Neural cell (in vitro differentiated cells): ENCODE results near the gene MUC6. TPM values are rescaled to one million over a fixed set of nuclear protein-coding genes. Genes with fewer than 3 reads are reported as not detected.

Source experiments
- H2AFZ ChIP-seq: fragments of 200-600, 300-800 bp; sonication (generic), shearing (Covaris generic); 2 replicates; pipeline ENCODE4 v1.6.0; 2014; ENCODE audit warnings: low read depth, mild to moderate bottlenecking, antibody characterized with exemption, low read length, moderate library complexity
- H3F3A ChIP-seq: fragments of 200-600 bp; shearing (Covaris generic); 2 replicates; pipeline ENCODE4 v1.6.1; 2016; ENCODE audit warnings: mild to moderate bottlenecking, moderate library complexity, mixed read lengths, antibody characterized with exemption, low read length; ENCODE audit not compliant: insufficient read depth, poor library complexity, severe bottlenecking
- H3K27ac ChIP-seq: fragments of 200-600, 300-800 bp; sonication (generic), shearing (Covaris generic); 2 replicates; pipeline ENCODE4 v1.5.1; 2014; ENCODE audit warnings: mild to moderate bottlenecking, low read length, moderate library complexity
- H3K27me3 ChIP-seq: fragments of 300-800, 200-600 bp; sonication (generic), shearing (Covaris generic); 2 replicates; pipeline ENCODE4 v1.6.0; 2014; ENCODE audit warnings: mild to moderate bottlenecking, low read depth, low read length, moderate library complexity; ENCODE audit not compliant: insufficient read depth
- H3K36me3 ChIP-seq: fragments of 300-800, 200-600 bp; sonication (generic), shearing (Covaris generic); 2 replicates; pipeline ENCODE4 v1.5.1; 2014; ENCODE audit warnings: mild to moderate bottlenecking, antibody characterized with exemption, low read length, moderate library complexity; ENCODE audit not compliant: insufficient read depth
- H3K4me2 ChIP-seq: fragments of 300-800, 200-600 bp; sonication (generic), shearing (Covaris generic); 2 replicates; pipeline ENCODE4 v1.6.0; 2014; ENCODE audit warnings: mild to moderate bottlenecking, low read length
- H3K4me3 ChIP-seq: fragments of 300-800, 200-600 bp; sonication (generic), shearing (Covaris generic); 2 replicates; pipeline ENCODE4 v1.5.1; 2014; ENCODE audit warnings: mild to moderate bottlenecking, low read length, moderate library complexity
- H3K79me2 ChIP-seq: fragments of 200-600 bp; shearing (Covaris generic); replicated peaks from 2 replicates; pipeline ENCODE4 v1.6.0; 2014; ENCODE audit warnings: mild to moderate bottlenecking, low read length, moderate library complexity; ENCODE audit not compliant: insufficient read depth
- H3K9ac ChIP-seq: fragments of 300-800, 200-600 bp; sonication (generic), shearing (Covaris generic); 2 replicates; pipeline ENCODE4 v1.6.1; 2016; ENCODE audit warnings: mild to moderate bottlenecking, low read length, mixed read lengths
- H3K9me2 ChIP-seq: fragments of 200-600 bp; shearing (Covaris generic); 2 replicates; pipeline ENCODE4 v1.6.1; 2016; ENCODE audit warnings: mild to moderate bottlenecking, low read length, mixed read lengths; ENCODE audit not compliant: insufficient read depth
- H3K9me3 ChIP-seq: fragments of 200-600, 300-800 bp; sonication (generic), shearing (Covaris generic); 2 replicates; pipeline ENCODE4 v1.6.1; 2016; ENCODE audit warnings: mild to moderate bottlenecking, mixed run types, low read length, moderate library complexity, mixed read lengths
- H4K20me1 ChIP-seq: fragments of 200-600 bp; shearing (Covaris generic); 2 replicates; pipeline ENCODE4 v1.6.1; 2016; ENCODE audit warnings: mild to moderate bottlenecking, mixed run types; ENCODE audit not compliant: insufficient read depth
- CTCF ChIP-seq: fragments of 450-650 bp; IDR thresholded peaks from 2 replicates; pipeline ENCODE4 v1.5.1; 2014; ENCODE audit warnings: antibody characterized with exemption, mild to moderate bottlenecking, moderate library complexity; ENCODE audit not compliant: poor library complexity, severe bottlenecking
- EP300 ChIP-seq: fragments of 450-650 bp; conservative IDR thresholded peaks from 2 replicates; pipeline ENCODE4 v1.6.1; 2014; ENCODE audit warnings: antibody characterized with exemption, mild to moderate bottlenecking, moderate library complexity; ENCODE audit not compliant: poor library complexity, severe bottlenecking
- EZH2 ChIP-seq: fragments of 200-600, 300-800 bp; shearing (Covaris generic), sonication (generic); IDR thresholded peaks from 2 replicates; pipeline ENCODE4 v1.6.1; 2014; ENCODE audit warnings: antibody characterized with exemption, low read length, borderline replicate concordance, mild to moderate bottlenecking; ENCODE audit not compliant: insufficient read depth, poor library complexity, severe bottlenecking
- MXI1 ChIP-seq: fragments of 450-650 bp; conservative IDR thresholded peaks from 2 replicates; pipeline ENCODE4 v1.6.1; 2014; ENCODE audit warnings: antibody characterized with exemption, mild to moderate bottlenecking; ENCODE audit not compliant: poor library complexity, severe bottlenecking
- POLR2AphosphoS5 ChIP-seq: IDR thresholded peaks from 2 replicates; pipeline ENCODE4 v1.6.1; 2012
- RAD21 ChIP-seq: fragments of 450-650 bp; conservative IDR thresholded peaks from 2 replicates; pipeline ENCODE4 v1.6.1; 2014; ENCODE audit warnings: antibody characterized with exemption, mild to moderate bottlenecking, moderate library complexity
- SMC3 ChIP-seq: fragments of 450-650 bp; conservative IDR thresholded peaks from 2 replicates; pipeline ENCODE4 v1.6.1; 2014; ENCODE audit warnings: antibody characterized with exemption, mild to moderate bottlenecking, moderate library complexity; ENCODE audit not compliant: poor library complexity
- TAF1 ChIP-seq: IDR thresholded peaks from 2 replicates; pipeline ENCODE4 v1.6.1; 2012; ENCODE audit warnings: low read depth
- polyA plus RNA-seq: library from polyadenylated mRNA; depleted of rRNA; stranded (reverse); fragments of >200 nt; gene quantifications from 2 replicates; pipeline ENCODE4 v1.2.3, GENCODE V29; 2014
- TF ChIP-seq, protein P1 (sequence below): IDR thresholded peaks from 2 replicates; pipeline ENCODE4 v1.6.1; 2012; ENCODE audit warnings: borderline replicate concordance

MUC6 gene
- polyA plus RNA-seq, 1 donor from 2014 or later: not detected

GRCh38 chr11:1029654-1030053 lies 6.9 kb downstream of the MUC6 start:
- Histone ChIP-seq H3K9me3 (no peaks in the 10 kb centered on the region), H3K27ac (no peak overlapping the region), H3F3A (no peaks in the 10 kb centered on the region), H3K4me2 (no peak overlapping the region), H3K79me2 (no peaks in the 10 kb centered on the region), H3K27me3 (no peaks in the 10 kb centered on the region), H2AFZ (no peak overlapping the region), H3K36me3 (no peaks in the 10 kb centered on the region), H4K20me1 (no peaks in the 10 kb centered on the region), H3K9ac (no peak overlapping the region), H3K9me2 (no peaks in the 10 kb centered on the region), H3K4me3 (no peak overlapping the region)
- no peak for TF ChIP-seq CTCF
- no peak for TF ChIP-seq EZH2
- TF ChIP-seq MXI1: no peak
- no peak for TF ChIP-seq RAD21
- TF ChIP-seq, protein P1, sequence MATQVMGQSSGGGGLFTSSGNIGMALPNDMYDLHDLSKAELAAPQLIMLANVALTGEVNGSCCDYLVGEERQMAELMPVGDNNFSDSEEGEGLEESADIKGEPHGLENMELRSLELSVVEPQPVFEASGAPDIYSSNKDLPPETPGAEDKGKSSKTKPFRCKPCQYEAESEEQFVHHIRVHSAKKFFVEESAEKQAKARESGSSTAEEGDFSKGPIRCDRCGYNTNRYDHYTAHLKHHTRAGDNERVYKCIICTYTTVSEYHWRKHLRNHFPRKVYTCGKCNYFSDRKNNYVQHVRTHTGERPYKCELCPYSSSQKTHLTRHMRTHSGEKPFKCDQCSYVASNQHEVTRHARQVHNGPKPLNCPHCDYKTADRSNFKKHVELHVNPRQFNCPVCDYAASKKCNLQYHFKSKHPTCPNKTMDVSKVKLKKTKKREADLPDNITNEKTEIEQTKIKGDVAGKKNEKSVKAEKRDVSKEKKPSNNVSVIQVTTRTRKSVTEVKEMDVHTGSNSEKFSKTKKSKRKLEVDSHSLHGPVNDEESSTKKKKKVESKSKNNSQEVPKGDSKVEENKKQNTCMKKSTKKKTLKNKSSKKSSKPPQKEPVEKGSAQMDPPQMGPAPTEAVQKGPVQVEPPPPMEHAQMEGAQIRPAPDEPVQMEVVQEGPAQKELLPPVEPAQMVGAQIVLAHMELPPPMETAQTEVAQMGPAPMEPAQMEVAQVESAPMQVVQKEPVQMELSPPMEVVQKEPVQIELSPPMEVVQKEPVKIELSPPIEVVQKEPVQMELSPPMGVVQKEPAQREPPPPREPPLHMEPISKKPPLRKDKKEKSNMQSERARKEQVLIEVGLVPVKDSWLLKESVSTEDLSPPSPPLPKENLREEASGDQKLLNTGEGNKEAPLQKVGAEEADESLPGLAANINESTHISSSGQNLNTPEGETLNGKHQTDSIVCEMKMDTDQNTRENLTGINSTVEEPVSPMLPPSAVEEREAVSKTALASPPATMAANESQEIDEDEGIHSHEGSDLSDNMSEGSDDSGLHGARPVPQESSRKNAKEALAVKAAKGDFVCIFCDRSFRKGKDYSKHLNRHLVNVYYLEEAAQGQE: no peak
- TF ChIP-seq EP300: no peak
- TF ChIP-seq SMC3: no peak
- no peak for TF ChIP-seq TAF1
- TF ChIP-seq POLR2AphosphoS5: no peak

- Histone ChIP-seq H2AFZ (no peak overlapping the region), H3K4me2 (no peak overlapping the region), H3K4me3 (no peak overlapping the region), H3K27me3 (no peaks in the 10 kb centered on the region), H3K27ac (no peak overlapping the region), H3K79me2 (no peaks in the 10 kb centered on the region), H3K9ac (no peak overlapping the region), H3F3A (no peaks in the 10 kb centered on the region), H4K20me1 (no peaks in the 10 kb centered on the region), H3K9me3 (no peaks in the 10 kb centered on the region), H3K36me3 (no peaks in the 10 kb centered on the region), H3K9me2 (no peaks in the 10 kb centered on the region)
- TF ChIP-seq, protein P1: no peak
- TF ChIP-seq TAF1 (no peak), EP300 (no peak), POLR2AphosphoS5 (no peak)
Observed at GRCh38 chr11:1029051-1029450, 7.5 kb downstream of the MUC6 start.
